Panc1 (cell line): ENCODE results near the gene TLE6.

Experiments used
- POLR2AphosphoS5 ChIP-seq: IDR thresholded peaks from 2 replicates; pipeline ENCODE4 v1.6.1; 2012; ENCODE audit warnings: mild to moderate bottlenecking, low read depth, low read length, moderate library complexity
- TF ChIP-seq, protein P1 (sequence below): fragments of 450-650 bp; IDR thresholded peaks from 2 replicates; pipeline ENCODE4 v1.5.1; 2017; ENCODE audit warnings: mild to moderate bottlenecking

DNA sequence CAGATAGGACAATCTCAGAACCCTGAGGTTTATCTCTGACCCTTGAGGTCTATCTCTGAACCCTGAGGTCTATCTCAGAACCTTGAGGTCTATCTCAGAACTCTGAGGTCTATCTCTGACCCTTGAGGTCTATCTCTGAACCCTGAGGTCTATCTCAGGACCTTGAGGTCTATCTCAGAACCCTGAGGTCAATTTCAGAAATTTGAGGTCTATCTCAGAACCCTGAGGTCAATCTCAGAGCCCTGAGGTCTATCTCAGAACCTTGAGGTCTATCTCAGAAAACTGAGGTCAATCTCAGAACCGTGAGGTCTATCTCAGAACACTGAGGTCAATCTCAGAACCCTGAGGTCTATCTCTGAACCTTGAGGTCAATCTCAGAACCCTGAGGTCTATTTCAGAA is 49.4 kb downstream of the TLE6 start:
- TF ChIP-seq, protein P1, sequence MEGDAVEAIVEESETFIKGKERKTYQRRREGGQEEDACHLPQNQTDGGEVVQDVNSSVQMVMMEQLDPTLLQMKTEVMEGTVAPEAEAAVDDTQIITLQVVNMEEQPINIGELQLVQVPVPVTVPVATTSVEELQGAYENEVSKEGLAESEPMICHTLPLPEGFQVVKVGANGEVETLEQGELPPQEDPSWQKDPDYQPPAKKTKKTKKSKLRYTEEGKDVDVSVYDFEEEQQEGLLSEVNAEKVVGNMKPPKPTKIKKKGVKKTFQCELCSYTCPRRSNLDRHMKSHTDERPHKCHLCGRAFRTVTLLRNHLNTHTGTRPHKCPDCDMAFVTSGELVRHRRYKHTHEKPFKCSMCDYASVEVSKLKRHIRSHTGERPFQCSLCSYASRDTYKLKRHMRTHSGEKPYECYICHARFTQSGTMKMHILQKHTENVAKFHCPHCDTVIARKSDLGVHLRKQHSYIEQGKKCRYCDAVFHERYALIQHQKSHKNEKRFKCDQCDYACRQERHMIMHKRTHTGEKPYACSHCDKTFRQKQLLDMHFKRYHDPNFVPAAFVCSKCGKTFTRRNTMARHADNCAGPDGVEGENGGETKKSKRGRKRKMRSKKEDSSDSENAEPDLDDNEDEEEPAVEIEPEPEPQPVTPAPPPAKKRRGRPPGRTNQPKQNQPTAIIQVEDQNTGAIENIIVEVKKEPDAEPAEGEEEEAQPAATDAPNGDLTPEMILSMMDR, result no peak
- TF ChIP-seq POLR2AphosphoS5, result no peak
